Astrocyte (in vitro differentiated cells and primary cell): ENCODE measurements around the gene LHX1. TPM values are rescaled to one million over a fixed set of nuclear protein-coding genes. Genes with fewer than 3 reads are reported as not detected.

Experiments used
- DNase-seq: peaks from one replicate; pipeline ENCODE4 v3.0.0-alpha.2; 2010; ENCODE audit warnings: low read depth
- FAIRE-seq: peaks from 2 replicates; lab custom pipeline; 2011; peaks lifted over from hg19 to GRCh38; lab: Jason Lieb, UNC
- H2AFZ ChIP-seq: 2 replicates; pipeline ENCODE4 v1.6.0; 2012; ENCODE audit warnings: low read depth, low read length, inconsistent platforms
- H3K27ac ChIP-seq: 2 replicates; pipeline ENCODE4 v1.5.1; 2011; ENCODE audit warnings: low read depth, low read length, inconsistent platforms
- H3K27me3 ChIP-seq: 2 replicates; pipeline ENCODE4 v1.6.0; 2011; ENCODE audit warnings: low read length, inconsistent platforms; ENCODE audit not compliant: insufficient read depth
- H3K36me3 ChIP-seq: 2 replicates; pipeline ENCODE4 v1.5.1; 2011; ENCODE audit warnings: low read length, inconsistent platforms; ENCODE audit not compliant: insufficient read depth
- H3K4me1 ChIP-seq: 2 replicates; pipeline ENCODE4 v1.5.1; 2011; ENCODE audit warnings: low read length, inconsistent platforms; ENCODE audit not compliant: insufficient read depth
- H3K4me2 ChIP-seq: 2 replicates; pipeline ENCODE4 v1.6.0; 2012; ENCODE audit warnings: low read length, inconsistent platforms
- H3K4me3 ChIP-seq: 2 replicates; pipeline ENCODE4 v1.5.1; 2011; ENCODE audit warnings: low read depth, mild to moderate bottlenecking, low read length, inconsistent platforms; ENCODE audit not compliant: insufficient read depth
- H3K79me2 ChIP-seq: 2 replicates; pipeline ENCODE4 v1.6.0; 2012; ENCODE audit warnings: mild to moderate bottlenecking, low read length, inconsistent platforms; ENCODE audit not compliant: insufficient read depth
- H3K9ac ChIP-seq: 2 replicates; pipeline ENCODE4 v1.6.0; 2012; ENCODE audit warnings: mild to moderate bottlenecking, low read length, inconsistent platforms
- H3K9me3 ChIP-seq: 2 replicates; pipeline ENCODE4 v1.5.1; 2012; ENCODE audit warnings: low read depth, mild to moderate bottlenecking, low read length, inconsistent platforms; ENCODE audit not compliant: insufficient read depth
- H4K20me1 ChIP-seq: 2 replicates; pipeline ENCODE4 v1.6.0; 2012; ENCODE audit warnings: low read length, inconsistent platforms; ENCODE audit not compliant: insufficient read depth
- H3K27ac Mint-ChIP-seq: one replicate; pipeline ENCODE4 v1.8.0; 2021; ENCODE audit warnings: mild to moderate bottlenecking, mixed read lengths; ENCODE audit not compliant: unreplicated experiment
- H3K27me3 Mint-ChIP-seq: one replicate; pipeline ENCODE4 v1.8.0; 2021; ENCODE audit warnings: low read depth, mixed read lengths; ENCODE audit not compliant: unreplicated experiment
- H3K36me3 Mint-ChIP-seq: one replicate; pipeline ENCODE4 v1.8.0; 2021; ENCODE audit warnings: low read depth, mixed read lengths; ENCODE audit not compliant: unreplicated experiment
- H3K4me1 Mint-ChIP-seq: one replicate; pipeline ENCODE4 v1.8.0; 2021; ENCODE audit warnings: low read depth, mixed read lengths; ENCODE audit not compliant: unreplicated experiment
- H3K4me3 Mint-ChIP-seq: one replicate; pipeline ENCODE4 v1.8.0; 2021; ENCODE audit warnings: mild to moderate bottlenecking, moderate library complexity, mixed read lengths; ENCODE audit not compliant: unreplicated experiment
- H3K9me3 Mint-ChIP-seq: one replicate; pipeline ENCODE4 v1.8.0; 2021; ENCODE audit warnings: mild to moderate bottlenecking, mixed read lengths; ENCODE audit not compliant: unreplicated experiment
- EZH2 ChIP-seq: IDR thresholded peaks from 2 replicates; pipeline ENCODE4 v1.6.1; 2012; ENCODE audit warnings: mild to moderate bottlenecking, low read length, inconsistent platforms; ENCODE audit not compliant: insufficient read depth
- total RNA-seq: library from RNA; stranded (reverse); gene quantifications from 2 replicates; pipeline ENCODE4 v1.2.1, GENCODE V29; 2021
- TF ChIP-seq, protein P1 (sequence below): IDR thresholded peaks from 2 replicates; pipeline ENCODE4 v1.5.1; 2011; ENCODE audit warnings: low read depth, mild to moderate bottlenecking, inconsistent platforms, low read length, moderate library complexity; ENCODE audit not compliant: insufficient read depth

LHX1 gene
- total RNA-seq, 1 donor from 2014 or later, result 10.8 TPM

DNA sequence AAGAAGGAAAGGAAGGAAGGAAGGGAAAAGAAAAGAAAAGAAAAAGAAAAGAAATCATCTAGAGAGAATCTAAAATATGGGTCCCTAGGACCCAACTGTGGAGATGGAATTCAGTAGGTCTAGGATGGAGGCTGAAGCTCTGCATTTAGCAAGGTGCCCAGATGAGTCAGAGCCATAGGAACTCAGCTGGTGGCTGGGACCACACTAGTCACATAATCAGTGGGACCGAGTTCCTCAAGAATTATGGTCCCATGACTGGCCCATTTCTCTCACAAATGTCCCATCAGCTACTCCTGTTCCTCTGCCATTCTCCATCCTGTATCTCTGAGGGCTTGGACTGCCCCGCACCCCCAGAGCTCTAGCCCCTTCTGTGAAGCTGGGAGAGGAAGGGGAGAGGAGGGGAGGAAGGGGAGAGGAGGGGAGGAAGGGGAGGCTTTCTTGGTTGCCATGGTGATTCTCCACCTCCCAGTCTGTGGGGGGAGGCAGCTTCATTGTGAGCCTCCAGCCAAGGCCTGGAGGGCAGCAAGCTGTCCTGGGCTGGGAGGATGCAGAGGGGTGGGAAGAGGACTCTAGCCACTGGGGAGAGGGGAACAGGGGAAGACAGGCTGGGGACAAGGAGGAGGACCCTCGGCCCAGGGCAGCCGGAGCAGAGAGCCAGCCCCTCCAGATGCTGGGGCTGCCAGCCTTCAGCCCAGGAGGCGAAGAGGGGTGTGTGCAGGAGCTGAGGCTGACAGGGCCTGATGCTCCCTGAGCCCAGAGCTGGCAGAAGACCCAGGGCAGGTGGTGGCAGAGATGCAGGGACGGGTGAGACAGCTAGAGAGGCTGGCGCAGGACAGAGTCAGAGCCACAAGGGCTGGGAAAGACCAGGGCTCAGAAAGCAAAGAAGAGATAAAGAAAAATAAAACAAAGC is 37.8 kb upstream of the LHX1 start:
- Histone ChIP-seq H3K27me3 (no peaks in the 10 kb centered on the region), H3K9me3 (no peaks in the 10 kb centered on the region), H3K36me3 (no peaks in the 10 kb centered on the region), H3K4me1 (peaks cover 17% of the 10 kb centered on the region), H3K79me2 (no peaks in the 10 kb centered on the region), H3K4me3 (no peak overlapping the region), H2AFZ (no peak overlapping the region), H4K20me1 (no peaks in the 10 kb centered on the region), H3K27ac (no peak overlapping the region), H3K4me2 (no peak overlapping the region), H3K9ac (no peak overlapping the region)
- DNase-seq (no peak), FAIRE-seq (no peak)
- H3K4me1 Mint-ChIP-seq, result peaks cover 25% of the 10 kb centered on the region
- peaks cover 2% of the 10 kb centered on the region for H3K36me3 Mint-ChIP-seq
- H3K27ac Mint-ChIP-seq, result peak overlapping the region; percentile 91
- H3K9me3 Mint-ChIP-seq, result peaks cover 7% of the 10 kb centered on the region
- peaks cover 21% of the 10 kb centered on the region for H3K27me3 Mint-ChIP-seq
- peak overlapping the region; percentile 20 for H3K4me3 Mint-ChIP-seq
- TF ChIP-seq EZH2, result no peak
- TF ChIP-seq, protein P1, sequence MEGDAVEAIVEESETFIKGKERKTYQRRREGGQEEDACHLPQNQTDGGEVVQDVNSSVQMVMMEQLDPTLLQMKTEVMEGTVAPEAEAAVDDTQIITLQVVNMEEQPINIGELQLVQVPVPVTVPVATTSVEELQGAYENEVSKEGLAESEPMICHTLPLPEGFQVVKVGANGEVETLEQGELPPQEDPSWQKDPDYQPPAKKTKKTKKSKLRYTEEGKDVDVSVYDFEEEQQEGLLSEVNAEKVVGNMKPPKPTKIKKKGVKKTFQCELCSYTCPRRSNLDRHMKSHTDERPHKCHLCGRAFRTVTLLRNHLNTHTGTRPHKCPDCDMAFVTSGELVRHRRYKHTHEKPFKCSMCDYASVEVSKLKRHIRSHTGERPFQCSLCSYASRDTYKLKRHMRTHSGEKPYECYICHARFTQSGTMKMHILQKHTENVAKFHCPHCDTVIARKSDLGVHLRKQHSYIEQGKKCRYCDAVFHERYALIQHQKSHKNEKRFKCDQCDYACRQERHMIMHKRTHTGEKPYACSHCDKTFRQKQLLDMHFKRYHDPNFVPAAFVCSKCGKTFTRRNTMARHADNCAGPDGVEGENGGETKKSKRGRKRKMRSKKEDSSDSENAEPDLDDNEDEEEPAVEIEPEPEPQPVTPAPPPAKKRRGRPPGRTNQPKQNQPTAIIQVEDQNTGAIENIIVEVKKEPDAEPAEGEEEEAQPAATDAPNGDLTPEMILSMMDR, result no peak

DNA sequence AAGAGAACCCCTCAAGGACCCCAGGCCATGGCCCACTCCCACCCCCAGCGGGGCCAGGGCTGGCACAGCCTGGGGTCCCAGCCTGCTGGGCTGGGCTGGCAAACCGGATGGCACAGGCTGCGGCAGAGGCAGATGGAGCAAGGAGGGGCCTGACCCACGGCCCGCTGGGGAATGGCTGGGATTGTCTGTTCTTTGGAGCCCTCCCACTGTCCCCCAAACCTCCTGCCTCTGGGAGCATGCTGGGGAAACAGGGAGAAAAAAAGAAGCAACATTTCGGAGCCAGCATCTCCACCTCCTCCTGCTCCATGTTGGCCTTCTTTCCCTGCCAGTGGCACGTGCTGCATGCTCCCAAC is 37.1 kb upstream of the LHX1 start:
- peaks cover under 1% of the 10 kb centered on the region for H3K36me3 Mint-ChIP-seq
- H3K27me3 Mint-ChIP-seq, result peaks cover 15% of the 10 kb centered on the region
- H4K20me1 ChIP-seq, result no peaks in the 10 kb centered on the region
- peaks cover 25% of the 10 kb centered on the region for H3K4me1 Mint-ChIP-seq
- TF ChIP-seq, protein P1, result no peak
- no peak for TF ChIP-seq EZH2
- FAIRE-seq (no peak), DNase-seq (no peak)
- peaks cover 5% of the 10 kb centered on the region for H3K9me3 Mint-ChIP-seq
- no peak overlapping the region for H3K4me3 ChIP-seq
- no peaks in the 10 kb centered on the region for H3K36me3 ChIP-seq
- peaks cover 17% of the 10 kb centered on the region for H3K4me1 ChIP-seq
- H3K4me3 Mint-ChIP-seq, result no peak overlapping the region
- no peak overlapping the region for H3K27ac ChIP-seq
- no peaks in the 10 kb centered on the region for H3K27me3 ChIP-seq
- no peak overlapping the region for H3K9ac ChIP-seq
- H3K4me2 ChIP-seq, result no peak overlapping the region
- no peaks in the 10 kb centered on the region for H3K9me3 ChIP-seq
- H3K27ac Mint-ChIP-seq, result peak overlapping the region; percentile 91
- no peaks in the 10 kb centered on the region for H3K79me2 ChIP-seq
- peak overlapping the region; percentile 42 for H2AFZ ChIP-seq

DNA sequence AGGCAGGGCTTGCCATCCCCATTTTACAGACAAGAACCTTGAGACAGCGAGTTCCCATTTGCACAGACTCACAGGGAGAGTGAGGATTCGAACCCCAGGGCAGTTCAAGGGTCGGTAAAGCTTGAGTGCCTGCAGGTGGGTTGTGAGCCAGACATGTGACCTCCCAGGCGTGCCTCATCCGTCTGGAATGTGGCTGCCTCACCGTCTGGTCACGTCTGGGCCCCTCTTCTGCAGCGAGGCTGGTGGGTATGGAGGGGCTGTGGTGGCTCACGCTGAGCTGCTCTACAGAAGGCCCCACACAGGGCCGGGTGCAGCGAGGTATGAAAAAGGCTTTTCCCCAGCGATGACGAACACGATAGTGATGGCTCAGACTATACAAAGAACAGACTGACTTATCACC is 35.8 kb upstream of the LHX1 start:
- Histone ChIP-seq H3K36me3 (no peaks in the 10 kb centered on the region), H3K4me3 (no peak overlapping the region), H3K79me2 (no peaks in the 10 kb centered on the region), H4K20me1 (no peaks in the 10 kb centered on the region), H3K27ac (peak overlapping the region; percentile 77), H3K9ac (peak overlapping the region; percentile 17), H3K4me2 (peak overlapping the region; percentile 34), H3K4me1 (peaks cover 17% of the 10 kb centered on the region), H2AFZ (peak overlapping the region; percentile 15), H3K27me3 (no peaks in the 10 kb centered on the region), H3K9me3 (no peaks in the 10 kb centered on the region)
- peaks cover 25% of the 10 kb centered on the region for H3K4me1 Mint-ChIP-seq
- FAIRE-seq, result no peak
- TF ChIP-seq EZH2, result no peak
- TF ChIP-seq, protein P1, result no peak
- H3K36me3 Mint-ChIP-seq, result no peaks in the 10 kb centered on the region
- peaks cover 2% of the 10 kb centered on the region for H3K9me3 Mint-ChIP-seq
- peaks cover 7% of the 10 kb centered on the region for H3K27me3 Mint-ChIP-seq
- peak; percentile 92 for DNase-seq
- H3K27ac Mint-ChIP-seq, result peak overlapping the region; percentile 97
- peak overlapping the region; percentile 17 for H3K4me3 Mint-ChIP-seq
